Testis (tissue), 2 donors: Measurements from ENCODE around the gene GFI1B.
"Not testable (repeated sequence)": the region's sequence is repeated elsewhere in the genome, so short reads cannot be mapped to it uniquely, and the experiment has no call there.

Experiments
- POLR2A ChIP-seq: fragments of 450-650 bp; IDR thresholded peaks from one replicate; pipeline ENCODE4 v1.6.1; 2017; ENCODE audit warnings: antibody characterized with exemption, mild to moderate bottlenecking, moderate library complexity
- TF ChIP-seq, protein P1 (sequence below), 3 experiments: fragments of 450-650 bp in 2 of 3; fragments of 200-600 bp in 1 of 3; sonication (generic) in 1 of 3; IDR thresholded peaks; one replicate each; pipeline ENCODE4 v1.5.1; 2016 to 2019; ENCODE audit warnings: antibody characterized with exemption in 3 of 3, mild to moderate bottlenecking in 2 of 3, moderate library complexity in 1 of 3

DNA sequence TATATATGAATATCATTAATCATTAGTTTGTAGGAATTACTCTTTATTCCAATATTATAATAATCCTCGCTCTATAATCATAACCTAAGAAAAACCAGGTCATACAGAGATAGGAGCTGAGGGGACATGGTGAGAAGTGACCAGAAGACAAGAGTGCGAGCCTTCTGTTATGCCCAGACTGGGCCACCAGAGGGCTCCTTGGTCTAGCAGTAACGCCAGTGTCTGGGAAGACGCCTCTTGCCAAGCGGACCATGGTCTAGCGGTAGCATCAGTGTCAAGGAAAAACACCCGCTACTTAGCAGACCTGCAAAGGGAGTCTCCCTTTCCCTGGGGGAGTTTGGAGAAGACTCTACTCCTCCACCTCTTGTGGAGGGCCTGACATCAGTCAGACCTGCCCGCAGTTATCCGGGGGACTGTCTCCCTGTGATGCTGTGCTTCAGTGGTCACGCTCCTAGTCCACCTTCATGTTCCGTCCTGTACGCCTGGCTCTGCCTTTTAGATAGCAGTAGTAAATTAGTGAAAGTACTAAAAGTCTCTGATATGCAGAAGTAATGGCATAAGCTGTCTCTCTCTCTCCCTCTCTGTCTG is 62.5 kb downstream of the GFI1B start:
- TF ChIP-seq, protein P1, sequence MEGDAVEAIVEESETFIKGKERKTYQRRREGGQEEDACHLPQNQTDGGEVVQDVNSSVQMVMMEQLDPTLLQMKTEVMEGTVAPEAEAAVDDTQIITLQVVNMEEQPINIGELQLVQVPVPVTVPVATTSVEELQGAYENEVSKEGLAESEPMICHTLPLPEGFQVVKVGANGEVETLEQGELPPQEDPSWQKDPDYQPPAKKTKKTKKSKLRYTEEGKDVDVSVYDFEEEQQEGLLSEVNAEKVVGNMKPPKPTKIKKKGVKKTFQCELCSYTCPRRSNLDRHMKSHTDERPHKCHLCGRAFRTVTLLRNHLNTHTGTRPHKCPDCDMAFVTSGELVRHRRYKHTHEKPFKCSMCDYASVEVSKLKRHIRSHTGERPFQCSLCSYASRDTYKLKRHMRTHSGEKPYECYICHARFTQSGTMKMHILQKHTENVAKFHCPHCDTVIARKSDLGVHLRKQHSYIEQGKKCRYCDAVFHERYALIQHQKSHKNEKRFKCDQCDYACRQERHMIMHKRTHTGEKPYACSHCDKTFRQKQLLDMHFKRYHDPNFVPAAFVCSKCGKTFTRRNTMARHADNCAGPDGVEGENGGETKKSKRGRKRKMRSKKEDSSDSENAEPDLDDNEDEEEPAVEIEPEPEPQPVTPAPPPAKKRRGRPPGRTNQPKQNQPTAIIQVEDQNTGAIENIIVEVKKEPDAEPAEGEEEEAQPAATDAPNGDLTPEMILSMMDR (IDR thresholded peaks at IDR 0.05), result peak; percentile 30 to 69 (median 58)
- not testable (repeated sequence) for TF ChIP-seq POLR2A
